Measurements from ENCODE around the gene STXBP5.

DNA sequence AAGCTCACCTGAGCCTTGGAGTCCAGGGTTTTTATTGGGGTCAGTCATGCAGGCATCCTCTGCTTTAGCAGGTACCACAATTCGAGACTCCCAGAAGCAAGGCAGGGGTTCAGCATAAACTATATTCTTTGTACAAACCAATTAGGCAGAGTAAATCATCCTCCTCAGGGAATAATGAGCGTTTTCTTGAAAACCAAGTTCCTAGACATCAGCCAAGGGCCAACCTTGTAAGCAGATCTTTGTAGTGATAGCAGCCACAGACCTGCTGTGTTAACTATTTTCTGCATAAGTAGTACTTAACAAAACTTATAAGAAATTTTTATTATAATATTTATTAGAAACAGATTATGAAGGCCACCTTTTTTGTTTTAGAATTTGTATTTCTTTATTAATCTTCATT is 74.7 kb downstream of the STXBP5 start:
- no peak for TF ChIP-seq POLR2A (IDR thresholded peaks at IDR 0.05; ENCODE audit: low read depth)
- TF ChIP-seq POLR2AphosphoS5 (IDR thresholded peaks at IDR 0.05) = no peak
- TF ChIP-seq, protein P1, sequence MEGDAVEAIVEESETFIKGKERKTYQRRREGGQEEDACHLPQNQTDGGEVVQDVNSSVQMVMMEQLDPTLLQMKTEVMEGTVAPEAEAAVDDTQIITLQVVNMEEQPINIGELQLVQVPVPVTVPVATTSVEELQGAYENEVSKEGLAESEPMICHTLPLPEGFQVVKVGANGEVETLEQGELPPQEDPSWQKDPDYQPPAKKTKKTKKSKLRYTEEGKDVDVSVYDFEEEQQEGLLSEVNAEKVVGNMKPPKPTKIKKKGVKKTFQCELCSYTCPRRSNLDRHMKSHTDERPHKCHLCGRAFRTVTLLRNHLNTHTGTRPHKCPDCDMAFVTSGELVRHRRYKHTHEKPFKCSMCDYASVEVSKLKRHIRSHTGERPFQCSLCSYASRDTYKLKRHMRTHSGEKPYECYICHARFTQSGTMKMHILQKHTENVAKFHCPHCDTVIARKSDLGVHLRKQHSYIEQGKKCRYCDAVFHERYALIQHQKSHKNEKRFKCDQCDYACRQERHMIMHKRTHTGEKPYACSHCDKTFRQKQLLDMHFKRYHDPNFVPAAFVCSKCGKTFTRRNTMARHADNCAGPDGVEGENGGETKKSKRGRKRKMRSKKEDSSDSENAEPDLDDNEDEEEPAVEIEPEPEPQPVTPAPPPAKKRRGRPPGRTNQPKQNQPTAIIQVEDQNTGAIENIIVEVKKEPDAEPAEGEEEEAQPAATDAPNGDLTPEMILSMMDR (IDR thresholded peaks at IDR 0.05) = no peak

Data from esophagus muscularis mucosa (tissue), 3 donors.